ENCODE results near the gene ITPR2.
"Not testable (repeated sequence)": the region's sequence is repeated elsewhere in the genome, so short reads cannot be mapped to it uniquely, and the experiment has no call there.

The ITPR2 gene

DNA sequence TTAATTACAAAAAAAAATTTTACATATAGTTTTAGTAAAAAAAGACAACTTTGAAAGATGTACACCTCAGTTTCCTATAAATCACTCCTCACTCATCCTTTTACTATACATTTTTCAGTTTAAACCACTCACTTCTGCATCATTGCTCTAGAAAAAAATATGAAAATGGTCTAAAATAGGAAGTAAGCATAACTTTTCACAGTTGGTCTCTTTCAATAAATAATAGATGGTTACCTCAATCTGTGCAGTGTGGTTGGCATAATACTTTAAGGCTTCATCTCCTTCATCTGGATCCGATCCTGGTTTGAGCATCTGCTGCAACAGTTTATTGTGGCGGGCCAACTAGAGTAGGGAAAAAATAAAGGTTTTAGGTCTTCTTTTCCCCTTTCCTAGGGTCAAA, 389.7 kb downstream of the ITPR2 start:
- DNase-seq (ENCODE audit: low spot score), result no peak

DNA sequence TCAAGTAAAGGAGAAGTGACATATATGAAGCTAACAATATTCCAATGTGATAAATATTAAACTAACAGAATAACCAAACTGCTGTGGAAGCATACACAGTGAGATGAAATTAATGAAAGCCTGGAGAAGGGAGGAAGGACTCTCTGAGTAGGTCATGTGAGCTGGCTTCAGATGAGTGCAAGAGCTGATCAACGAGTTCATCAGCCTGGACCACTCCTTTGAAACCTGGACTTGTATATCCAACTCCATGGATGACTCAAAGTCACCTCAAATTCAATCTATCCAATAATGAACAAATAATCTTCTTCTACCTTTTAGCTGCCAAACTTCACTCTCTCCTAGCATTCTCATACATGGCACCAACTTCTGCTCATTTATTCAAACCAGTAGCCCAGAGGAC, 391.6 kb downstream of the ITPR2 start:
- DNase-seq (ENCODE audit: low spot score), result no peak

DNA sequence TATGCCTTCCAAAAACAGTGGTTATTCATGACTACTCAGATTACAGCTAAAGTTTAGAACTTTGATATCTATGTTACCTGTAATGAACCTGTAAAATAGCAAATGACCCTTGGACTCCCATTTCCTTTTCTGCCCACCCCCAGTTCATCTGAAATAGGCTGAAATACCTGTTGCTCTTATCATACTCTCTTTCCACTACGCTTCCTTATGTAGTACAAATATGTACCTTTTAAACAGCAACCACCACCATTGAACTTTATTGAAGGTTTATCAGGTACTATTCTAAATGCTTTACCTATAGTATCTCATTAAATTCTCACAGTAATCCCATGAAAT, 398.0 kb downstream of the ITPR2 start:
- no peak for DNase-seq (ENCODE audit: low spot score)

DNA sequence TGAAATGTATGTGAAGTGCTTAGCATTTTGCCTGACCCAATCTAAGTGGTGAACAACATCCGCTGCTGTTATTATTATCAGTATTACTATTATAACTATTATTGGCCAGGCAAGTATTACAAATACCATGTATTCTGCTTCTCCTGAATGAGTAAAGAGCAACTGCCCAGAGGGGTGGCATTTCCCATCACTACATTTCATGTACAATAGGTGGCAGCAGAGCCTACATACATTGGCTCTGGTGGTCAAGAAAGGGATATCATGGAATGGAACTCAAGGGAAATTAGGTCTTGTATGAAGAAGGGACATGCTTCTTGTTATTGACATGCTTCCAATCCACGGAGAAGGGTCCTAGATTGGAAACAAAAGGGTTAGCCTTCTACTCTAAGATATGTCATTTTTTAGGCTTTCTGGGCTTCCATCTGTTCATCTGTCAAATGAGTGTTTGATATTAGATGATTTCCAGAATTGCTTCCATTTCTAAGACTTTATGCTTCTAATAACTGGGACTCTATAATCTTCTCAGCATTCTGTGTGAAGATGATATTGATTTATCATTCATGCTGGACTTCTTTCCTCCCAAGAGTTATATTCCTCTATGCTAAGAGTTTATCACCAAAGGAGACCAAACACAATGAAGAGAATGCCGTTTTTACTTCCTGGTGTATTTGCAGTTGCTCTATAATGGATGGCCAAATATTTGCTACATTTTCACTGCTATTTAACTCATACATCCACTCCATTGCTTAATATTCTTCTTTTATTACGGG, 398.5 kb downstream of the ITPR2 start:
- DNase-seq (ENCODE audit: low spot score), result no peak

DNA sequence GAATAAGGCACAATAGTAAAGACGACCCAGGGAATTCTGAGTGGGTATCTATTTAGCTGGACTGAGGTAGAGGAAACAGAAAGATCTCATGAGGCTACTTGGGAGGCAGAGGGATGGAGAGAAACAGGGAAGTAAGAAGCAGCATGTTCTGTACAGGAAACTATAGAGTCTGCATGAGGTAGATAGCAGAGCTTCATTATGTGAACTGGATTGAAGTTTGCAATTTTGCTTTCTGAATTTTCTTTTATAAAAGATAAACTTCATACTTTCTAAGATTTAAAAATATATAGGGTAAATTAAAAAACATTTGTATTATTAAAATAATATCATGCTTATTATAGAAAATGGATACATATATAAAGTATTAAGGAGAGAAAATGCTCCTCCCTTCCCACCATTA, 399.3 kb downstream of the ITPR2 start:
- not testable (repeated sequence) for DNase-seq (ENCODE audit: low spot score)

DNA sequence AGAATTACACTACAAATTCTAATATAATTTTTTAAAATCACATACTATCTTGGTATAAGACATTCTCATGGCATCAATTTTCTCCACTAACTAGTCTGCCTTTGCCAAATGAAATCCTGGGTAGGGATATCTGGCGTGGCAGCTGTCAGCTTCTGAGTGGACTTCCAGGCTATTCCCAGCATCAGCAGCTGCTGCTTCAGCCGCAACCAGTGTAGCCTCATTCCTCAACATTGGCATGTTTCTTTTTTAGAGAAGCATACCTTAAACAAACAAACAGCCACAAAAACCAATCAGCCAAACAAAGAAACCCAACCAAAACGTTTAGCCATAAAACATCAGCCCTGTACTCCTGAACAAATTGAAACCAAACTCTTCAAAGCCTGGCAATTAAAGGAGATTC, 401.8 kb downstream of the ITPR2 start:
- DNase-seq (ENCODE audit: low spot score), result no peak

DNA sequence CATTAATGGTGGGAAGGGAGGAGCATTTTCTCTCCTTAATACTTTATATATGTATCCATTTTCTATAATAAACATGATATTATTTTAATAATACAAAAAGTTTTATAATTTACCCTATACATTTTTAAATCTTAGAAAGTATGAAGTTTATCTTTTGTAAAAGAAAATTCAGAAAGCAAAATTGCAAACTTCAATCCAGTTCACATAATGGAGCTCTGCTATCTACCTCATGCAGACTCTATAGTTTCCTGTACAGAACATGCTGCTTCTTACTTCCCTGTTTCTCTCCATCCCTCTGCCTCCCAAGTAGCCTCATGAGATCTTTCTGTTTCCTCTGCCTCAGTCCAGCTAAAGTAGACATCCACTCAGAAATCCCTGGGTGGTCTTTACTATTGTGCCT, 402.4 kb downstream of the ITPR2 start:
- not testable (repeated sequence) for DNase-seq (ENCODE audit: low spot score)

DNA sequence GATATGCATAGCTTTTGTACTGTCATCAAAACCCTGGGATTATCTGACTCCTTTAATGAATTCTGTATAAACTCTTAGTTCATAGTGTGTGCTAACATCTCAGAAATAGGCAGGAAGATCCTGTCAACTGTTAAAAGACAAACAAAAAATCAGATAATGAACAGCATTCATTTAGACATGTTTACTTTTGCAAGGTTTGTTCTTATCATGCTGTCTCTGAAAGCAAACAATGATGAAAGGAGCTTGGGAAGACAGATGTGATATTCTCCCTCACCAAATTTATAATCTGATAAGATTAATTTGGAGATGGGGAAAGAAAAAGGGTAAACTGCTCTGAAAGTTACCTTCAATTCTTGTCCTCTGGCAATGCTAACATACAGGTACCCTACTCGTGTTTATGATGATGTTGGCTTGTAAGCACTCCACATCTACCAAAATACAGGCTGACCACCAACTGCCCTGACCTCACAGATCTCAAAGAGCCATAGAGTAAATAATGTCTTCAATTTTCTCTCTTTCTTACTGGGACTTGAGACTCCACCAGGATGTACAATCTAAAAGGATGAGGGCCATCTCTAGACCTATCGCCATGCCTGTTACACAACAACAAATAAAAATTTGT, 403.8 kb downstream of the ITPR2 start:
- no peak for DNase-seq (ENCODE audit: low spot score)

DNA sequence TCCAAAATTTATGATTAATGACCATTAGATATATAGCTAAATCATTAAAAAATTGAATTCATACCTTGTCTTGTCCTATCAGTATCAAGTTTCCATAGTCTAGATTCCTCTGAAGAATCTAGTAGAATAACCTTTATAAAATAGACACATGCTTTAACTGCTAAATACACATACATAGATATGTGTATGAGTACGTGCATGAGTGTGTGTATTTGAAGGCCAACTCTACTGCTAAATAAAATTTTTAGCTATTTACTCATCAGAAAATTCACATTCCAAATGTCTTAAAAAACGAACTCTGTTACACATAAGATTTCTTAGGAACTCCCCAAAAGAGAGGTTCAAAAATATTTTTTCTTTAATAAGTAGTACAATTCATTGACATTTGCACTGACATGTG, 404.6 kb downstream of the ITPR2 start:
- no peak for DNase-seq (ENCODE audit: low spot score)

DNA sequence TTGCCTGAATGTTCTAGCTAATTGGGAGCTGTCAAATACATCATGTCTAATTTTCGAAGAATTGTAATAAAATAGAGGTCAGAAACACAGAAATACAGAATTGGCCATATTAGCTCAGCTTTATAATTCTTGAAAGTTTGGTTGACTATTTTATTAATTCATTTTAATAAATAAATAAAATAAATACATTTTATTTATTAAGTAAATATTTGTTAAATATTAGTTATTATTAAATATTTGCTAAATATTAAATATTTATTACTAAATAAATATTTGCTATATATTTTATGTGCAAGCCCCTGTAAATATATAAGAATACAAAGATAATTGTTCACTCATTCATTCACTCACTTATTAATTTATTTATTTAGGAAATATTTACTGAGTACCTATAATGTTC, 406.3 kb downstream of the ITPR2 start:
- no peak for DNase-seq (ENCODE audit: low spot score)

DNA sequence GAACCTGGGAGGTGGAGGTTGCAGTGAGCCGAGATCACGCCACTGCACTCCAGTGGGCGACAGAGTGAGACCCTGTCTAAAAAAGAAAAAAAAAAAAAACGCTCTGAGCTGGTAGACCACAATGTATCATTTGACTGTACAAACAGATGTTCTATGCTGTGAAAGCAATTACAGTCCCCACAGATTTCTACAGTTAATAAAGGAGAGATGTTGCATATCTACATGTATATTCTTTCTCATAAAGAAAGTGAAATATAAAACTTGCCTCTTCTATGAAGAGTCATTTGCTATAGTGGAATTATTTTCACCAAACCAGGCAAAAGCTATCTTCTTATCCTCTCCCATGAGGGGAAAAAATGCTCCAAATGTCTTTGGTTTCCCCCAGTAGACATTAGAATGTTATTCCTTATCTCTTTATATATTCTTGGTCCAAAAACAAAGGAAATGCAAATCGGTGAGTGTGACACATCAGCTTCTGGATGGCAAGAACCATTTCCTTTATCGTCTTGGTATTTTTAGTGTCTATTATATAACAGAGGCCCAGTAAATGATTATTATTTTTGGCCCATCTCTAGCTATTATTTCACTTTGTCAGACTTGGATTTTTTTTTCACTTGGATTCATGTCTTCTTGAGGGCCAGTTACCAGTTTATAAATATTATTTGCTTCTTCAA, 407.3 kb downstream of the ITPR2 start:
- no peak for DNase-seq (ENCODE audit: low spot score)

DNA sequence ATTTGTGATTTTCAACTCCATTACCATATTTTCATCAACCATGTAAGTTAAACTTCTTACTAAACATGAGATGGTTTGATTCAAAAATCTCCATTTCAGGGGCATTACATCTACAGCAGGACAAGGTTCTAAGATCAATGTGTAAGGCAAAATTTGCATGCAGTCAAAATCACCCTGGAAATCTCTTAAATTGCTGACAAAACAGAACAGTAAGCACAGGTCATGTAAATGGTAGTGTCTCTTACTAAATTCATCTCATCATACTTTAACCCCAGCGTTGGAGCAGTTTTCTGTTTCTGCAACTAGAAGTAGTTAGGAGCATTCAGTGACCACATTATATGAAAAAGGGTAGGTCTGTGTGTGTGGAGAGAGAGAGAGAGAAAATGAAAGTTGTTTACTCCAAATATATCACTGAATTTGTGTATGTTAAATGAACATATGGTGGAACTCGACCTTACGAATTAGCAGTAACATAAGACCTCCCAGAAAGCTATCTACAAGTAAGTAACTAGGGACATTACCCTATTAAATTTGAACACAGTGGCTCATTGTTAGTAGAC, 410.1 kb downstream of the ITPR2 start:
- DNase-seq (ENCODE audit: low spot score), result no peak

DNA sequence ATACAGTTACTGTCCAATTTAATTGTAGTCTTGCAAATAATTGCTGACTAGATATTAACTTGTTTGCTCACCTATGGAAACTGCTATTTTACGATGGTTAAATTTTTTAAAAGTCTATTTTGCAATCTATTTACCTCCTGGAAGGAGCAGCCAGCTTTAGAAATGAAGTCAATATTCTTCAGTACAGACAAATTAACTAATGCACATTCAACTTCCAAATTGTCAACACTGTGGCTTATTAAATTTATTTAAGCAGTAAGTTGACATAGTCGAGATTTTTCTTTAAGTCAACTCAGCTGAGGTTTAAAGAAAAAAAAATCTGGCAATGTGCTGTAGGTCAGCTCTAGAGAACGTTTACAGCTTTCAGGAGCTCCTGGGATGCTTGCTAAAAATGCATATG, 416.4 kb downstream of the ITPR2 start:
- DNase-seq (ENCODE audit: low spot score), result no peak

DNA sequence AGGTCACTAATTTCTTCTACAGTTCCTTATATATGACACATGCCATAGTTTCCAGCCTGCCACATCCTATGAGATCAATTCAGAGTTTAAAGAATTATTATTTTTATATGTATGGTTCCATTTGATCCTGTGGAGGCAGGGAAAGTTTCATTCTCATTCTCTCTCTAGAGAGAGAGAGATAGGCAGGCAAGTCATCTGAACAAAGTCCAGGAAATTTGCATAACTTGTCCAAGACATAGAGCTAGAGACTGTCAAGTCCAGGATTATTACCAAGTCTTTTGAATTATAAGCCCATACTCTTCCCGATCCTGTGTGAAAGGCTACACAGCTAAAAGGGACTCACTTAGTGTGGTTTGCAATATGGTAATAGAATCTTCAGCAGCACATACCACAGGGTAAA, 422.3 kb downstream of the ITPR2 start:
- DNase-seq (ENCODE audit: low spot score), result no peak

DNA sequence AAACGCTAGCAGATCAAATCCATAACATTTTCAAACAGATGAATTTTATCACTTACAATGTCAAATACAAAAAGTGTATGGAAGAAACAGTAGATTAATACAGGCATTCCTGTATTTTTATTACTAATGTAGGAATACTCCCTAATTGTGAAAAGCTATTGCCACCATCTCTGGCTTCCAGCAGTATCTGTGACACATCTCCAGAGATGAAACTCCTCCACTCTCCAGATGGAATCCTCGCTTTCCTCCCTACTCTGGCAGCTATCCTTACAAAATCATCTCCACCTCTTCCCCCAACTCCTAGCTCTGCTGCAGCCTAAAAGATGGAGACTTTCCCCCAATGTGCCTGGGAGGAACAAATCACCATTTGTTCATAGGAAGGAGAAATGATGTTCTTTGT, 426.2 kb downstream of the ITPR2 start:
- no peak for DNase-seq (ENCODE audit: low spot score)

DNA sequence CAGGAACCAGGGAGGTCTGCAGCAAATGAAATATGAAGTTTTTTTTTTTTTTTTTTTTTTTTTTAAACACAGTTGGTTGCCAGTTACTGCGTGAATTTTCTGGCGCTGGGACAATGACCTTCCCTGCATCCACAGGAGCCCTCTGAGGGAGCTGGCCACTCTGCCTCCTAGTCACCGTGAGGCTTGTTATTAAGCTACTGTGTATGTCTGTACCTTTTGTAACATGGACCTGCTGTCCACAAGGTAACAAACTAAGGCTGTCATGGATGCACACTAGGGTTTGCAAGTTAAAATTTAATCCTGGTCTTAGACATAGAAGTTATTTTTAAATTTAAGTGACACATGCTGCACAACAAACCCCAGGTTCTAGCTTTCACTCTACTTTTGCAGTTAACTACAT, 426.6 kb downstream of the ITPR2 start:
- DNase-seq (ENCODE audit: low spot score), result no peak

DNA sequence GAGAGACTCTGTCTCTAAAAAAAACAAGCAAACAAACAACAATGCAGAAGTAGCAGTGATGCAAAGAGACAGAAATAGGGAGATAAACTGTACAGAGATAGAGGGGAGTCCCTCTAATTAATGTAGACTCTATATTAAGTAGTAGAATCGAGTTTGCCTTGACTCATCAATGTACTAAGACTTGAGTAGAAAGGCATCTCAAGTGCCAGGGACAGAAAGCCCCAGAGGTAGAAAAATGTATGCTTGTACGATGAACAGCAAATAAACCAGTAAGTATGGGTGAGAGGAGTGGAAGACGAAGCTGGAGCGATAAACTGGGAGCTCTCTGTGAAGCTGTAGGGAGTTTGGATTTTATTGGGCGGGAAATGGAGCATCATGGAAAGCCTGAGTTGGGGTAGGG, 429.4 kb downstream of the ITPR2 start:
- no peak for DNase-seq (ENCODE audit: low spot score)

DNA sequence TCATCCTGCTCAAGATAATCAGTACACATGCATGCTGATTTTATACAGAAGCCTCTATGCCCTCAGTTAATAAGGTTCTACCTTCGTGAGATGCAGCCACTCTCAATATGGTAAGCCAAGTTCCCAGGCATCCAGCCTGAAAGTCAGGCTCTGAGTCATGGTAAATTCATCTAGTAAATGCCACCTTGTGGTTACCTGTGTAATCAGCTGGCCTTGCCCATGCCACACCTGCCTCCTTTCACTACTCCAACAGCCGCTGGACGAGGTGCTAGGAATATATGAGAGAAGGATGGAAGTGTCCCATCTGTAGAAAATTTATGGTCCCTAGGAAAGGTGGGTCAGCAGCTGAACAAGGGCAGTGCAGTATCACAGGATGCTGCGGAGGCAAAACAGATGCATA, 430.3 kb downstream of the ITPR2 start:
- DNase-seq (ENCODE audit: low spot score), result no peak

DNA sequence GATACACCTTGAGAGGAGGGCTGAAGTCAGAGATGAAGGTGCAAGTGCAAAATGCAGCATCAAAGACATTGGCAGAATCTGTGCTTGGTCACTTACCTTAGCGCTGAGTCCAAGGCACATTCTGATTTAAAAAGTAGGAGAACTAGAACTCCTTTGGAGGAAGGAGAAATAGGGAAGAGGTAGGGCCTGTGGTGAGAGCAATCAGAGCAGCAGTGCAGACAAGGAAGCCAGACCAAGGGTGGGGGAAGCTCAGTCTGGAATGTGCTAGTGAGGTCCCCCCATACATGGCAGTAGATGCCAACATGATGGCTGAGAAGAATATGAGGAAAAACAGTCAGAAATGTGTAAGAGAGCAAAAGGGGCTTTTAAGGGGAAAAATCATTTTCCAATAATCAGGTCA, 431.1 kb downstream of the ITPR2 start:
- no peak for DNase-seq (ENCODE audit: low spot score)

DNA sequence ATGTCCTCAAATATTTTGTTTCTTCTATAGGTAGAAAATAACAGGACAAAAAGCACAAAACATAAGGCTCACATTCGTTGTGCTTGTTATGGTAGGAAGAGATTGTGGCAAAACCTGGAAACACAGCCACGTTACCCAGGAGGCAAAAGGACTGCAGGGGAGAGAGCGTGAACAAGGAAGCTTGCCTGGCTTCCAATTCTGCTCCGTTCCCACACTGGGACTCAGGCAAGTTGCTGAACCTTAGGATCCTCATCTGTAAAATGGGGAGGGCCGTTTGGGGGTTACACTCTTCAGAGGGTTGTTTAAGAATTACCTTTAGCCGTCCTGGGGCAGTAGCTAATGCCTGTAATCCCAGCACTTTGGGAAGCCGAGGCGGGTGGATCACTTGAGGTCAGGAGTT, 432.4 kb downstream of the ITPR2 start:
- no peak for DNase-seq (ENCODE audit: low spot score)

DNA sequence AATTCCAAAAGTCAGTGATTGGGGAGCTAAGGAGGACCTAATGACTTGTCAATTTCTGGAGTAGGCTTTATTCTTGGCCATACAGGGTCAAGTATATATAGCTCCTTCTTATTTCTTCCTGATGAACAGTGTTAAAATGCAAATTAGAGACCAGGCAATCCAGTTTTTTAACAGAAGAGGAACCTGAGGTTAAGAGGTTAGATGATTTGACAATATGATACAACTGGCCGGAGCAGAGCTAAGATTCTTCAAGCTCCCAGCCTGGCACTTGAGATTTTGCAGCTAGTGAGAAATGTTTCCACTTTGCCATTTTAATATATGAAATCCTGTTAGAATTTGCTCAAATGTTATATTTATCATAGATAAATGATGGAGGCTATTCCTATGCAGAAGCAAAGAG, 433.6 kb downstream of the ITPR2 start:
- no peak for DNase-seq (ENCODE audit: low spot score)

DNA sequence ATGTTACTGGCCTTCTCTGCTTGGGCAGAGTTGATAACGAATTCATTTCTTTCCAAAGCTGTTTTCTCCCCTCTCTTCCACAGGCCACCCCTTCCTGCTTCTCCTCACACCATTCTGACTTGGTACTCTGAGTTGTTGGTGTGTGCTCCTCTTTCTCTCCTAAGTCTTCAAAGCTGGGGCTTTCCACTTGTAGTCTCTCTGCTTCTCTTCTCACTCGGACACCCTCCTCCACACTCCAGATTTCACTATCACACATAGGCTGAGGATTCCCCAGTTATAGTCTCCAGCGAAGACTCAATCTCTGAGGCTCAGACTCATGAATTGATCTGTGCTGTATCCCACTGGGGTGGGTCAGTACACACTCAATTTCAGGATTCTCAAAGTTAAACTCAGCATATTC, 436.6 kb downstream of the ITPR2 start:
- DNase-seq (ENCODE audit: low spot score), result no peak

DNA sequence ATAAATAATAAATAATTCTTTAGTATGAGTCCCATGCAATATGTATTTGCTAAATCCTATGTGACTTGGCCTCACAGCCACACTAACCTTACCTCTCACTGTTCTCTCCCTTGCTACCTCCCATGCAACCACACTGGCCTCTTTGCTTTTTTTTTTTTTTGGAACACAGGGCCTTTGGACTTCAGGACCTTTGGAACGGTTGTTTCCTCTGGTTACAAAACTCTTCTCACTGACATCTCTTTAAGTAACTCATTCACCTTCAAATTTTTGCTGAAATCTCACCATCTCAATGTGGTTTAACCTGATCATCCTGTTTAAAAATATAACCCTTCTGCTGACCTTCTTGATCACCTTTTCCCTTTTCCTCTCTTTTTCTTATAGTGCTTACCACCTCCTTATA, 443.7 kb downstream of the ITPR2 start:
- no peak for DNase-seq (ENCODE audit: low spot score)

Measured in ecto neural progenitor cell (in vitro differentiated cells).